ENCODE measurements around the gene FUT6.
A peak's percentile ranks its signal among the peaks of the same experiment; 100 is the strongest.
"Not testable (repeated sequence)": the region's sequence is repeated elsewhere in the genome, so short reads cannot be mapped to it uniquely, and the experiment has no call there.

Gene FUT6, protein sequence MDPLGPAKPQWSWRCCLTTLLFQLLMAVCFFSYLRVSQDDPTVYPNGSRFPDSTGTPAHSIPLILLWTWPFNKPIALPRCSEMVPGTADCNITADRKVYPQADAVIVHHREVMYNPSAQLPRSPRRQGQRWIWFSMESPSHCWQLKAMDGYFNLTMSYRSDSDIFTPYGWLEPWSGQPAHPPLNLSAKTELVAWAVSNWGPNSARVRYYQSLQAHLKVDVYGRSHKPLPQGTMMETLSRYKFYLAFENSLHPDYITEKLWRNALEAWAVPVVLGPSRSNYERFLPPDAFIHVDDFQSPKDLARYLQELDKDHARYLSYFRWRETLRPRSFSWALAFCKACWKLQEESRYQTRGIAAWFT

GRCh38 chr19:5839065-5840017 is at the start of gene FUT6:
Gene FUT6, minus strand, starts transcription at chr19:5839702. Its CDS starts 7,135 bp downstream, at chr19:5832567.
- FAIRE-seq (no peak), DNase-seq (ENCODE audit: low spot score) (no peak)

- FAIRE-seq; DNase-seq (ENCODE audit: low spot score): not testable (repeated sequence)
Measured at GRCh38 chr19:5884065-5884811, 44.7 kb upstream of the FUT6 start.

DNA sequence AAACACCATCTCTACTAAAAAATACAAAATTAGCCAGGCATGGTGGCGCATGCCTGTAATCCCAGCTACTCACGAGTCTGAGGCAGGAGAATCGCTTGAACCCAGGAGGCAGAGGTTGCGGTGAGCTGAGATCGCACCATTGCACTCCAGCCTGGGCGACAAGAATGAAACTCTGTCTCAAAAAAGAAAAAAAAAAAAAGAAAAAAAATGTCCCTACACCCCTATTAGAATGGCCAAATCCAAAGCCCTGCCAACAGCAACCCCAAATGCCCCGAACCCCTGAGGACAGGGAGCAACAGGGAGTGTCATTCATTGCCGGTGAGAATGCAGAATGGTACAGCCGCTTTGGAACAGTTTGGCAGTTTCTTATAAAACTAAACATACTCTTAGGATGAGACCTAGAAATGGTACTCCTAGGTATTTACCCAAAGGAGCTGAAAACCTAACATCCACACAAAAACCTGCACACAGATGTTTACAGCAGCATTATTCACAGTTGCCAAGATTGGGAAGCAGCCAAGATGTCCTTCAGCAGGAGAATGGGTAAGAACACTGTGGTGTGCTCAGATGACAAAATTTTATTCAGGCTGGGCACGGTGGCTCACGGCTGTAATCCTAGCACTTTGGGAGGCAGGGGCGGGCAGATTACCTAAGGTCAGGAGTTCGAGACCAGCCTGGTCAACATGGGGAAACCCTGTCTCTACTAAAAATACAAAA is 43.8 kb upstream of the FUT6 start:
- DNase-seq (ENCODE audit: low spot score); FAIRE-seq: not testable (repeated sequence)

- no peak for DNase-seq (ENCODE audit: low spot score)
- FAIRE-seq: no peak
Measured at GRCh38 chr19:5882421-5882968, 43.0 kb upstream of the FUT6 start.

DNA sequence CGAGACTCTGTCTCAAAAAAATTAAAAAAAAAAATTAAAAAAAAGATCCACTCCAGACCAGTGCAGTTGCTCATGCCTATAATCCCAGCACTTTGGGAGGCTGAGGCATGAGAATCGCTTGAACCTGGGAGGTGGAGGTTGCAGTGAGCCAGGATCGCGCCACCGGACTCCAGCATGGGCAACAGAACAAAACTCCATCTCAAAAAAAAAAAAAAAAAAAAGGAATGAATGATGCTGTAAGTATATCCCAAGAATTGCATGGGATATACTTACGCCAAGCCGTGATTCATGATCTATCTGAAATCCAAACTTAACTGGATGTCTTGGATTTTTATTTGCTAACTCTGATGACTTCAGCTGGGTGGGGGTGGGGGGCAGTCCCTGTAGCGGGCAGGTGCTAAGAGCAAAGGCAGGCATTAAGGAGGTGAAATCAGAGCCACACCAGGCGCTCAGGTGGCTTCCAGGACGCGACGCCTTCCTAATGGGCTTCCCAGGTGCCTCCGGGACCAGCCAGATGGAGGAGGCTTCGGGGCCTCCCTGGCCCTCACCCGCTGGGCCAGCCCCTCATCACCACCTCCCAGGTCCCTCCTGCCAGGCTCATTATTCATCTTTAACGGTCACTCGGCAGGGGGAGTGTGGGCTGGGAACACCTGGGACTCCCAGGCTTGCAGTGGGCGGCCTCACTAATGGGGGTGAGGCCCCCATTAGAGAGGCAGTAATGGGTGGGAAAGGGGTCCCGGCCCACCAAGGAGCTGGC is 42.2 kb upstream of the FUT6 start:
- FAIRE-seq: no peak
- no peak for DNase-seq (ENCODE audit: low spot score)

DNA sequence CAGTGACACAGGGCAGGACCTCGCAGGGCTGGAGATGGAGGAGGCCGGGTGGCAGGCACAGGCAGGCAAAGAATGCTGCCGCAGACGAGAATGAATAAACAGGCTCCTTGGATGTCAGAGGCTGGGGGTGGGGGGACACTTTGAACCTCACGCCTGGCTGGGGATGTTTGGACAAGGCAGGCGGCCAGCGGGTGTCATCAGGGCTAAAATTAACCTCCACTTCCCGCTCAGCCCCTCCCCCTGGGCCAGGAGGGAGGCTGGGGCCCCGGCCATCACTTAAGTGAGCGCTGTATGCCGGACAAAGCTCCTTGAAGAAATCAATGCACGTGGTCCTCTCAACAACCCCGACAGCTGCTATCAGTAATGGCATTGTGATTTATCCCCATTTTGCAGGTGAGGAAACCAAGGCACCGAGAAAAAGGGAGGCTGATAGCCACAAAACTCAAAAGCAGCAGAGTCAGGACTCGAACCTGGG is 41.1 kb upstream of the FUT6 start:
- FAIRE-seq: no peak

GRCh38 chr19:5880196-5880595 is 40.7 kb upstream of the FUT6 start:
- no peak for DNase-seq (ENCODE audit: low spot score)
- FAIRE-seq: no peak

More for the DNA sequence above, 41.1 kb upstream of the FUT6 start:
- DNase-seq (ENCODE audit: low spot score): peak; percentile 12

DNA sequence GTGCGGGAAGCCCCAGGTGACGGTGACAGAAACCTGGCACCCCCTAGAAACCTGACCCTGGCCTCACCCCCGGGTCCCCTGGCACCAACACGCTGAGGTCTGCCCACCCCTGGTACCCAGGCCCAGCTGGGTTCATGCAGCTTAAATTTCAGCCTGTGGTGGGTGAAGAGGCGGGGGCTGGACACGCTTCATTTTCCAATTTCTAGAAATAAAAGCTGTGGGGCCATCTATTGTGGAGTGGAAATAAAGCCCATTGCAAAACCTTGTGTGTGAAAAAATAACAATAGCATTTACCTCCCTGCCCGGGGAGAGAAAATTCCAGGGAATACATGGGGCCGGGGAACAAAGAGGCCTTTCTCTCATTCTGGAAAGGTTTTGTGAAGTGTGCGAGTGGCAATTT is 38.4 kb upstream of the FUT6 start:
- DNase-seq (ENCODE audit: low spot score) (no peak), FAIRE-seq (no peak)

DNA sequence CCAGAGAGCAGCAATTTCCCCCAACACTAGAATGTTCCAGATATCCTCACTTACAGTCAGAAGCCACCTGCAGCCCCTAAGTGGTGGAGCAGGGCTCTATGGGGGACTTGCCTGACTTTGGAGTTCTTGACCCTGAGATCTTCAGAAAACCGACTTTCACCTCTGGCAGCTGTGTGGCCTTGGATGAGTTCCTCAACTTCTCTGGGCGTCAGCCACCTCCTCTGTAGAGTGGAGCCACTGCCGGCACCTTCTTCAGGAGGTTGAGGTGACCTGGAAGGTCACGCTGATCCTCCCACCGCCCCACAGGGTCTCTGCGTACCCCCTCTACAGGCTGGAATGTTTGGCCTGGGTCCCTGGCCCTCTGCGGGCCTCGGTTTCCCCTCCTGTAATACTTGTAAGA is 37.9 kb upstream of the FUT6 start:
- FAIRE-seq (no peak), DNase-seq (ENCODE audit: low spot score) (no peak)

- peak; percentile 38 for DNase-seq (ENCODE audit: low spot score)
- not testable (repeated sequence) for FAIRE-seq
Measured at GRCh38 chr19:5874496-5874895, 35.0 kb upstream of the FUT6 start.

DNA sequence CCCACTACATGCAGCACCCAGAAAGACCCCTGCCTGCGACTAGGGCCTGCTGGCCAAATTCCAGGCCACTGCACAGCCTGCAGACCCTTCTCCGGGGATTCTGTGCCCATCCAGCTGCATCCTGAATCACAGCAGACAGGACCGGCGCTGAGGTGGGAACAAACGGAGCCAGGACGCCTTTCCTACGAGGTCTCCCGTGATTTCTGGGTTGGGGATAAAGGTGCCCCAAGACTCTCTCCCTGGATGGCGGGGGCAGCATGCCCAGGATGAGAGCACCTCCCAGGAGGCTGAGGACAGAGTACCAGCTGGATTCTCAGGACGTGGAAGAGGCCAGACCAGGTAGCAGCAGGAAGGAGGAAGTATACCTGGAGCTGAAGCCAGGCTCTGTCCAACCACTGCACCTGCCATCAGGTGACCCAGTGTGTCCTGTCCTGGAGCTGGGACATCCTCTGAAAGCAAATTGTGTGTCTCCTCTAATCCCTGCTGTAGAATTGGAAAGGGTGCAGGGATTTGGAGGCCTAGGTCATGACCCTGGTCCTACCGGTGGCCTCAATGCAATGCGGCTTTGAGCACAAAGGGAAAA is 34.2 kb upstream of the FUT6 start:
- no peak for FAIRE-seq
- DNase-seq (ENCODE audit: low spot score): no peak

DNA sequence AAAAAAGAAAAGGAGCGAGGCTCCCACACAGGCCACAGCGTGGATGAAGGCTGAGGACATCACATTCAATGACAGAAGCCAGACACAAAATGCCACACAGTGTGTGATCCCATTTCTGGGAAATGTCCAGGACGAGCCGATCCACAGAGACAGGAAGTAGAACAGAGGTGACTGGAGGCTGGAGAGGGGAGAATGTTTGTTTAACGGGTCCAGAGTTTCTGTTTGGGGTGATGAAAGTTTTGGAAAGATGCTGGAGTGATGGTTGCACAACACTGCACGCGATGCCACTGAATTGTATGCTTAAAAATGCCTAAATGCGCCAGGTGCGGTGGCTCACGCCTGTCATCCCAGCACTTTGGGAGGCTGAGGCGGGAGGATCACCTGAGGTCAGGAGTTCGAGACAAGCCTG is 31.5 kb upstream of the FUT6 start:
- no peak for FAIRE-seq
- no peak for DNase-seq (ENCODE audit: low spot score)

- FAIRE-seq: no peak
- DNase-seq (ENCODE audit: low spot score): no peak
Measured at GRCh38 chr19:5867201-5868136, 28.0 kb upstream of the FUT6 start.

- FAIRE-seq (no peak), DNase-seq (ENCODE audit: low spot score) (no peak)
Measured at GRCh38 chr19:5865772-5866171, 26.3 kb upstream of the FUT6 start.

- FAIRE-seq (no peak), DNase-seq (ENCODE audit: low spot score) (no peak)
Measured at GRCh38 chr19:5864725-5865486, 25.4 kb upstream of the FUT6 start.

DNA sequence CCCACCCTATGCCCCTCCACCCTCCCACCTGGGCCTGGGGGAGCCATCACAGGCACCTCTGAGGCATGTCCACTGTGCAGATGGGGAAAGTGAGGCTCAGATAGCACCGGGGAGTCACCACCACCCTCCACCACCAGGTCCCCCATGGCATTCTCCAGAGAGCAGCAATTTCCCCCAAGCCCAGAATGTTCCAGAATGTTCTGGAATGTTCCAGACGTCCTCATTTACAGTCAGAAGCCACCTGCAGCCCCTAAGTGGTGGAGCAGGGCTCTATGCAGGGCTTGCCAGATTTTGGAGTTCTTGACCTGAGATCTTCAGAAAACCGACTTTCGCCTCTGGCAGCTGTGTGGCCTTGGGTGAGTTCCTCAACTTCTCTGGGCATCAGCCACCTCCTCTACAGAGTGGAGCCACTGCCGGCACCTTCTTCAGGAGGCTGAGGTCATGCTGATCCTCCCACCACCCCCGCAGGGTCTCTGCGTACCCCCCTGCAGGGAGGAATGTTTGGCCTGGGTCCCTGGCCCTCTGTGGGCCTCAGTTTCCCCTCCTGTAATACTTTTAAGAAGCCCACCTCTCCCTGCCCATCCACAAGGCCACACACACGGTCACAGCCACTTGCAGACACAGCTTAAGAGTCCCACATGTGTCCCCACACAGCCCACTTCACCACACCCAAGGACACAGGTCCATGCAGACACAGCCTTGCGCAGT is 24.7 kb upstream of the FUT6 start:
- FAIRE-seq: no peak

More for the DNA sequence above, 24.7 kb upstream of the FUT6 start:
- DNase-seq (ENCODE audit: low spot score): no peak

All from RCC 7860 (cell line).